HAP-1 (cell line): Measurements from ENCODE around the gene LTO1.

Experiments
- DNase-seq, 2 experiments: peaks; one replicate each; pipeline ENCODE4 v3.0.0-alpha.2; 2016 to 2020; ENCODE audit warnings: low spot score in 2 of 2
- H3K27me3 ChIP-seq: fragments of 250-450 bp; sonication (Bioruptor Pico); 2 replicates; pipeline ENCODE4 v1.5.1; 2020; ENCODE audit warnings: low read depth, mild to moderate bottlenecking, moderate library complexity
- H3K36me3 ChIP-seq: fragments of 250-450 bp; sonication (Bioruptor Pico); replicated peaks from 2 replicates; pipeline ENCODE4 v1.5.1; 2020; ENCODE audit warnings: mild to moderate bottlenecking
- H3K4me1 ChIP-seq: fragments of 250-450 bp; sonication (Bioruptor Pico); 2 replicates; pipeline ENCODE4 v1.5.1; 2020; ENCODE audit warnings: mild to moderate bottlenecking
- H3K4me3 ChIP-seq: fragments of 250-450 bp; sonication (Bioruptor Pico); 2 replicates; pipeline ENCODE4 v1.5.1; 2020; ENCODE audit warnings: mild to moderate bottlenecking, moderate library complexity
- H3K9me3 ChIP-seq: fragments of 250-450 bp; sonication (Bioruptor Pico); 2 replicates; pipeline ENCODE4 v1.5.1; 2020; ENCODE audit warnings: mild to moderate bottlenecking, moderate library complexity
- in situ Hi-C: fragments of 300-500 bp; cut with MboI; formaldehyde crosslinking; loops from 3 replicates; pipeline ENCODE4 v1.14.3; 2020; ENCODE audit warnings: low sequenced_read_pairs, inconsistent platforms, mixed read lengths

Gene LTO1

DNA sequence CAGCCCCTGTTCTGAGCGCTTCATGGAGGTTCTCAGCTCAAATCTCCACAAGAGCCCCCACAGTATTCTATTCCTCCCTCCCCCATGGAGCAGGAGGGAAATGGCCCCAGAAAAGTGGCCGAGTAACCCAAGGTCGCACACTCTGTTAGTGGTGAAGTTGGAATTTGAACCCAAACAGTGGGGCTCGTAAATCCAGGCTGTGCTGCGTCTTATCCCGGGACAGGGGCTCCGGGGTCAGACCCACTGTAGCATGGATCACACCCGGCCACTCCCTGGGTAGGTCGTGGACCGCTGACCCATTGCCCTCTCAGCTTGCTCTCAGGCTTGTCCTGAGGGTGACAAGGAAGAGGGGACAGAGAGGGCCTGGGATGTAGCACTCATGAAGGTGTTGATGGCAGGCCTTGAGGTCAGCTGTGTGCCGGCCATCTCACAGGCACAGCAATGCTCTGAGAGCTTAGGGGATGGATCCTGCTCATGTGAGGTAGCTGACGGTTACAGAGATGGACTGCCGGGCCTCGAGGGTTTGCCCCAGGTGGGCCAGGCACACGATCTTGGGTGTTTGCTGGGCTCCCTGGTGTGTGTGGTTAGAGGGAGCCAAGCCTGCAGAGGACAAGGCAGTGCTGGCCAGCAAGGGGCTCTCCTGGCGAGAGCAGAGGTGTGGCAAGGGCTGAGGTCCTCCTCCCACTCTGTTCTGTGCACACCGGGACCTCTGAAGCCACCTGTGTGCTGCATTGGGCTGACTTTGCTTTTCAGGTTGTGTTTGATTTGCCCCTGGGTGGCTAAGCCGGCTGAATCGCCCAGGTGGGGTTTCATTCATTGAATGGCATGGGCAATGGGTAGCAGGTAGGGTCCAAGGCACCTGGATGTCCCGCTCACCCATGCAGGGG lies 31.0 kb upstream of the LTO1 start:
- no peaks in the 10 kb centered on the region for H3K9me3 ChIP-seq
- H3K4me1 ChIP-seq, result peaks cover 9% of the 10 kb centered on the region
- in situ Hi-C loops, result no loop called here
- no peaks in the 10 kb centered on the region for H3K36me3 ChIP-seq
- no peak overlapping the region for H3K4me3 ChIP-seq
- H3K27me3 ChIP-seq, result no peaks in the 10 kb centered on the region
- no peak for DNase-seq

DNA sequence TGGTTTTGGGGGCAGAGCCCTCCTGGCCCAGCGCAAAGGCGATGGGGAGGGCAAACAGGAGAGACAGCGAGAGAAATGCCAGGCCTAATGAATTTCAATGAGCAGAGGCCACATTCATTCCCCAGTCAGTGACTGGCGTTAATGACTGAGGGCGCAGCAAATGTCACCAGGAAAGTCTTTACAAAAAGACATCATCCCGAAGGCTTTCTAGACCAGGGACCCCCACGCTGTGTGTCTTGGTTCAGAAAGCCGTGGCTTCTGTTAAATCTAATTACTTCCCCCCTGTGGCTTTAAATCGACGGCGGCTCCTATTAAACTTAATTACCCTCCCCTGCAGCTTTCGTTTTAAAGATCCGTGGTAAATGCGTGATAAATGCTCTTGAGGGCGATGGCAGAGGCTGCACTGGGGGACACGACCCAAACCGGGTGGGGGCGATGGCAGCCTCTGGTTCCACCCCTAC lies 30.2 kb upstream of the LTO1 start:
- no peak for DNase-seq
- no peak overlapping the region for H3K4me3 ChIP-seq
- in situ Hi-C loops, result no loop called here
- H3K27me3 ChIP-seq, result no peaks in the 10 kb centered on the region
- peaks cover 12% of the 10 kb centered on the region for H3K4me1 ChIP-seq
- no peaks in the 10 kb centered on the region for H3K36me3 ChIP-seq
- no peaks in the 10 kb centered on the region for H3K9me3 ChIP-seq

DNA sequence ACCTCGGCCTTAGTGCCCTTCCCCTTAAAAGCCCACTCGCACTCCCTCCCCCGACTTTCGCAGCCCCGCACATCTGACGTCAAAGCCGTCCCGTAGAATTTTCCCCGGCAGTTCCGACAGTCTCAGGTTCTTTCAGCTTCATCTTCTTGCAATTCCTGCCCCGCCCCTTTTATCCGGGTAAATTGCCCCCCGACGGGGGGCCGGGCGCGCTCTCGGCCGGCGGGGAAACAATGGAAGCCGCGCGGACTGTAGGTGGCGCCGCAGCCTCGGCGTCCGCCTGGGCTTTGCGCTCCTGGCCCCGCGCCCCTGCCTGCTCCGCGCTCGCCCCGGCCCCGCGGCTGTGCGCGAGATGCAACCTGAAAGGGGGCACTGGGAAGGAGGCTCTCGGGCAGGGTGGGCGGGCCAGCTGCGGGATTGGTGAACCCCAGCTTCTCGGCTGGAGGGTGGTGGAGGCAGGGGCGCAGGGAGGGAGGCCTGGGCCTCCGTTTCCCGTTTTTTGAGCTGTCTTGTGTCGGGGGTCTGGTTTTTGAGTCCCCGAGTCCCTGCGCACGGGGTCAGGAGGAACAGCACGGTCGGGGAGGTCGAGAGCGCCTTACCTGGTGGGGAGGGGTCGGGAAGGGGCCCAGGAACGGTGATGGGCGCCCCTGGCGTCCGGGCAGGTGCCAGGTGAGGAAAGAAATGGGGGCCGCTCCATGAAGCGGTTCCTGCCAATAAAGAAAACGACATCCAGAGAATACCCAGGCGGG lies 29.5 kb upstream of the LTO1 start:
- peak overlapping the region; percentile 31 for H3K4me3 ChIP-seq

DNA sequence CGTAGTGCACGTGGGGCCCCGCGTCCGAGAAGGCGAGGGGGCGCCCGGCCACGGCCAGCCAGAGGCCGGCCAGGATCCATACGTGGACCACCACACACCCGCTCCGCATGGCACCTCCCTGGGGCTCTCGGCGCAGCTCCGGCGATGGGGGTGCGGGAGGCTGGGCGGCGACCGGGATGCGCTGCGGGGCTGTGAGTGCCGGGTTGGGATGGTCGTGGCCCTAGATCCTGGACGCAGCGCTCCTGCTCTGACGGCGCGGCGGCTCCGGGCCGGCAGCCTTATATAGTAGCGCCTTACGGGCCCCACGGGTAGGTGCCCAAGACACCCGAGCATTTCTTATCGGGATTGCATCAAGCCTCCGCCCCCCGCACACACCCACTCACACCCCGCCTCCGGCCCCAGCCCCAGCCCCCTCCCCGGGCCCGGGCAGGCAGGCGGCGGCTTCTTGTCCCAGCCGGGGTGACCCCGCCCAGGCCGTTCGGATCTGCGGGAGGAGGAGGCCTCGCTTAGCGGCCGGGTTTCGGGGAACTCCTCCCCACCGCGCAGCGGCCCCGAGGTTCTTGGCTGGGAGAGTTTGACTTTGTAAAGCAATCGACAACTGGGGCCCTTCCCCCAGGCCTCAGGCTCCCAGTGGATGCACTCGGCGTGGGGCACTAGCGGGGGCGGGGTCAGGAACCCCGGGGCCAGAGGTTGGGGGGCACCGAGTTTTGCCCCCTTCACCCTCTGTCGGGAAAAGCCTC lies 28.8 kb upstream of the LTO1 start, which contains the start of gene FGF19:
FGF19 (minus strand) TSS at position 255 of the 740 bp plus-strand sequence; CDS start at position 109, 146 bp downstream.
- no peaks in the 10 kb centered on the region for H3K9me3 ChIP-seq
- H3K36me3 ChIP-seq, result no peaks in the 10 kb centered on the region
- in situ Hi-C loops, result no loop called here
- H3K27me3 ChIP-seq, result no peaks in the 10 kb centered on the region
- H3K4me1 ChIP-seq, result peaks cover 12% of the 10 kb centered on the region
- DNase-seq, result peak; percentile 14 to 74
- peak within 1 kb of the TSS; percentile 31 for H3K4me3 ChIP-seq

More for the DNA sequence above, 29.5 kb upstream of the LTO1 start:
- Histone ChIP-seq H3K27me3 (no peaks in the 10 kb centered on the region), H3K4me1 (peaks cover 12% of the 10 kb centered on the region), H3K36me3 (no peaks in the 10 kb centered on the region), H3K9me3 (no peaks in the 10 kb centered on the region)
- peak; percentile 58 to 86 for DNase-seq
- in situ Hi-C loops, result no loop called here

DNA sequence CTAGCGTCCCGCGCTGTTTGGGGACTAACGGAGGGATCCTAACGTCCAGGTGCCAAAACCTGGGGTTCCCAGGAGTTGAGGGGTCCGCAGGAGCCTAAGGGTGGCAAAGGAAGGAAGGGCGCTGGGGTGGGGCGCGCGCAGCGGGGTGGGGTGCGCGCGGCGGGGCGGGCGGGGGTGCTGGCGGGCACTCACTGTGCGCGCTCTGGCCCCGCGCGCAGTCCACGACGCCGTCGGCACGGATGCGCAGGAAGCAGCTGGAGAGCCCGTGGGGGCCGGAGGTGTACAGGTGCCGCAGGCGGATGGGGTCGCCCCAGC lies 28.3 kb upstream of the LTO1 start:
- H3K4me1 ChIP-seq, result peaks cover 12% of the 10 kb centered on the region
- H3K27me3 ChIP-seq, result no peaks in the 10 kb centered on the region
- no peaks in the 10 kb centered on the region for H3K36me3 ChIP-seq
- no peak for DNase-seq
- no peaks in the 10 kb centered on the region for H3K9me3 ChIP-seq
- in situ Hi-C loops, result no loop called here
- peak overlapping the region; percentile 31 for H3K4me3 ChIP-seq

DNA sequence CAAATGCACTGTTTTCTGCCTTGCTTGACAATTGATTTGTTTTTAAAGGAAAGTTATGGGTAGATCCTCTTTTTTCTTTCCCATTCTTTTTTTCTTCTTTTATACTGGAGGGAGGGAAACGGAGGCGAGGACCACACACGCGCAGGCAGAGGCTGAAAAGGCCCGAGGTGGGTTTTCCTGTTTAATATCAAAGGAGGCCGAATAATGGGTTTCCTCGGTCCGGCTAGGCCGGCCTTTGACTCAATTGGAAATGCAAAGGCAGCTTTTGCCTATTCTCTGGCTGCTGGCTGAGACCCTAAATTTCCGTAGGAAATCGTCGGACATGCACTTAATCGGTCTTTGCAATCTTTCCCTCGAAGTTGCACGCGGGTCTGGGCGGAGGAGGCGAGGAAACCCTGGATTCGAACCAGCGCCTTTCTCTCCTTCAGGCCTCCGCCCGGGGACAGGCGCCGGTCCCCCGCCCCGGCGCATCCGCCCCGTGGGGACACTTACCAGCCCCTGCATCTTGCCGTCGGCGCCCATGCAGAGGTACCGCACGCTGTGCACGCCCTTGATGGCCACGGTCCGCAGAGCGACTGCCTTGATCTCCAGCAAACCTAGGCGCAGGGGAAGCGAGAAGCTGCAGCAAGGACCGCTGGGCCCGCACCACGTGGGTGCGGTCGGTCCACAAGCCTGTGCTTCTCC lies 27.8 kb upstream of the LTO1 start:
- no peaks in the 10 kb centered on the region for H3K27me3 ChIP-seq
- no peaks in the 10 kb centered on the region for H3K9me3 ChIP-seq
- no peak for DNase-seq
- H3K4me1 ChIP-seq, result peaks cover 12% of the 10 kb centered on the region
- H3K4me3 ChIP-seq, result no peak overlapping the region
- H3K36me3 ChIP-seq, result no peaks in the 10 kb centered on the region
- in situ Hi-C loops, result no loop called here

DNA sequence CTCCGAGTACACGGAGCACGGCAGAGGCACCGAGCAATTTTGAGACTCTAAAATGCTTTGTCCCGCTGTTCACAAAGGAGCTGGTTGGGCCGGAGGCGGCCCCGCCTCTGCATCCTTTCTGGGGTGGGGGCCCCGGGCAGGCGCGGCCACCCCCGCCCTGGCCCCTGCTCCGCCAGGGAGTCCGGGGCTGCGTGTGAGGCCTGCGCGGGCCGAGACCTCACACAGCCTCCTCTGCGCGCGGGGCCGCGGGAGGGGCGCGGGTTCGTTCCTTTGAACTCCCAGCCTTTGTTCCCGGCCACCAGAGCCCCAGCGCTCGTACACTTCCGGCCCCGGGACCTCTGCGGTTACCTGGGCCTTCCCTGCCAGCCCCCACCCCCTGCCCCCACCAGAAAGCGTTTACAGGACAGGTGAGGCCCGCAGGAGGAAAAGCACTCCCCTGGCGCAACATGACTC lies 27.1 kb upstream of the LTO1 start:
- peaks cover 12% of the 10 kb centered on the region for H3K4me1 ChIP-seq
- peak in 1 of 2 experiments; percentile 50 for DNase-seq
- H3K9me3 ChIP-seq, result no peaks in the 10 kb centered on the region
- no peaks in the 10 kb centered on the region for H3K27me3 ChIP-seq
- 0 out of 2 replicates have a peak overlapping the region, but pooled peaks have one; percentile 9 for H3K4me3 ChIP-seq
- in situ Hi-C loops, result no loop called here
- H3K36me3 ChIP-seq, result no peaks in the 10 kb centered on the region

DNA sequence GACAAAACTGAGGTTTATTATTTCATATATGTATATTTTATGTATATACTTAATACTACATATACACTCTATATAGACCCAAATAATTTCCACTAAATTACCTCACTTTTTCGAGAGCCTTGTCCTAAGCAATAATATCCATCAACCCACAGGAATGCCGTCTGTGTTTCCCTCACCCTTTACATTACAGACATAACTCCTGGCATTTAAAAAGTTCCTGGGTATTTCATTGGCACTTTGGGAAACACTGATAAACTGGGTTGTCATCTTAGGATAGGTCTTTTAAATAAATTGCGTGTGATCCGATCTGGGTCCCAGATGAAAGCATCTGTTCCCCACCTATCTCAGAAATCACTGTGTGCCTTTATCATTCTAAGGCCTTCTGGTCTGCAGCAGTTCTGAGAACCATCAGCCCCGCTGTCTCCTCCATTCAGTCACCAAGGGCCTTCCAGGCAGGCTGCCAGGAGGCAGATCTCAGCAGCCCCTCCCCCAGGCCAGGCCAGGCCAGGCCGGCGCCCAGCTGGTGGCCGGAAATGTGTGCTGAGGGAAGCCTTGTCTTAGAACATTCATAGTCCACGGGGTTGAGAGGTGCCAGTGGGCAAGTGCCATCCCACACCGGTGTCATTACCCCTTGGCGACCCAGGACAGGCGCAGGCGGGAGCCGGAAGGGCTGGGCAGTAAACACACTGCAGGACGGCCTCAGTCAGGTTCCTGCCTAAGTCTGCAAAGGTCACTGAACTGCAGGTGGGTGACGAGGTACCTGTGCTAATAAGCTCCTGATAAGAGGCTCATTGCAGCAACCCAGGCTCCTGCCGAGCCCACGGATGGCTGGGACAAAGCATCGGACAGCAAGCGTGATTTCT lies 25.4 kb upstream of the LTO1 start:
- in situ Hi-C loops, result no loop called here
- H3K36me3 ChIP-seq, result no peaks in the 10 kb centered on the region
- peaks cover 12% of the 10 kb centered on the region for H3K4me1 ChIP-seq
- no peaks in the 10 kb centered on the region for H3K27me3 ChIP-seq
- DNase-seq, result peak; percentile 30 to 76
- H3K9me3 ChIP-seq, result no peaks in the 10 kb centered on the region
- H3K4me3 ChIP-seq, result no peak overlapping the region

DNA sequence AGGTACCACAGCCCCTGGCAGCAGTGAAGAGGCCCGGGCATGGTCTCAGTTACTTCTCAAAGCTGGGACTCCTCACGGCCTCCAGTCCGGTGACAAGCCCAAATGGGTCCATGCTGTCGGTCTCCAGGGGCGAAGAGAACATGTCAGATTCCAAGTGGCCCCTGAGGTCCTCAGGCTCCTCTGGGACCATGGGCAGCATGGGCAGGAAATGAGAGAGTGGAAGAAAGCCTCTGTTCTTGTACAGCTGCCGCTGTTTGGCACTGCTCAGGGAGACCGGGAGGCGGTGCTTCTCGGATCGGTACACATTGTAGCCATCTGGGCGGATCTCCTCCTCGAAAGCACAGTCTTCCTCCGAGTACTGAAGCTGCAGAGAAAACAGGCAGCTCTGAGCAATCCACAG lies 24.1 kb upstream of the LTO1 start:
- no peaks in the 10 kb centered on the region for H3K9me3 ChIP-seq
- H3K4me1 ChIP-seq, result peaks cover 10% of the 10 kb centered on the region
- DNase-seq, result no peak
- H3K27me3 ChIP-seq, result no peaks in the 10 kb centered on the region
- H3K36me3 ChIP-seq, result no peaks in the 10 kb centered on the region
- H3K4me3 ChIP-seq, result no peak overlapping the region
- in situ Hi-C loops, result no loop called here

DNA sequence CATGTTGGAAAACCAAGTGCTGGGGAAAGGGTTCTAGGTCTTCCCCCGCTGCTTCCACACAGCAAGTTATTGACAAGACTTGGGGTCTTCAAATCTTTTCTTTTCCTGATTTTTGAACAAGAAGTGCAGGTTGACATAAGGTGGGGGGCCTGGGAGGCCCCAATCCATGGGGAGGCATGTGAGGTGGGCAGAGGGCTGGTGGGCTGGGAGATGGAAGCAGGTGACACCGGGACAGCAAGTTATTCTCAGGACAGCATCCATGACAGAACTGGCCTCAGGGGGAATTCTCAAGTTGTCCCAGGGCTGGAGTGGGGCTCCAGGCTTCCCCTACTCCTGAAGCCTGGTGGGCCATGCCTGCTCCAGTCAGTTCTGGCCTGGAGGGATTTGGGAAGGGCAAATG lies 23.2 kb upstream of the LTO1 start:
- H3K9me3 ChIP-seq, result no peaks in the 10 kb centered on the region
- in situ Hi-C loops, result no loop called here
- no peaks in the 10 kb centered on the region for H3K36me3 ChIP-seq
- H3K4me3 ChIP-seq, result no peak overlapping the region
- H3K27me3 ChIP-seq, result no peaks in the 10 kb centered on the region
- DNase-seq, result no peak
- peaks cover 10% of the 10 kb centered on the region for H3K4me1 ChIP-seq

DNA sequence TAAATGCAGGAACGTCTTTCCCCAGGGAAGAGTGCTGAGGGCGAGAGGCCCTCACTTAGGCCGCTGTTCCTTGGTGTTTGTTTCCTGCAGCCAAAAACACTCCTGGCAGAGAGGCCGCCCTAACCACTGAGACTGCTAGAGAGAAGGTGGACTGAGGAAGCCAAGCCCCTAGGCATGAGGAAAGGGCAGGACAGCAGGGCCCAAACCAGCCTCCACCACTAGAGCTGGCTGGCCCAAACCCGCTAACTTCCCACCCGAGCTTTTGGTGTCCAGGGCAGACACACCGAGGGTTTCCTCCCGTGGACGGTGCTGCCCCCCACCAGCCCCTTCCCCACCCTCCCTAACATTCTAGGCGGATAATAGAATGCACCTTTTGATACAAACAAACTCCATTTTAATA lies 22.7 kb upstream of the LTO1 start:
- no peaks in the 10 kb centered on the region for H3K36me3 ChIP-seq
- H3K9me3 ChIP-seq, result no peaks in the 10 kb centered on the region
- peaks cover 10% of the 10 kb centered on the region for H3K4me1 ChIP-seq
- DNase-seq, result no peak
- H3K27me3 ChIP-seq, result no peaks in the 10 kb centered on the region
- in situ Hi-C loops, result no loop called here
- no peak overlapping the region for H3K4me3 ChIP-seq

DNA sequence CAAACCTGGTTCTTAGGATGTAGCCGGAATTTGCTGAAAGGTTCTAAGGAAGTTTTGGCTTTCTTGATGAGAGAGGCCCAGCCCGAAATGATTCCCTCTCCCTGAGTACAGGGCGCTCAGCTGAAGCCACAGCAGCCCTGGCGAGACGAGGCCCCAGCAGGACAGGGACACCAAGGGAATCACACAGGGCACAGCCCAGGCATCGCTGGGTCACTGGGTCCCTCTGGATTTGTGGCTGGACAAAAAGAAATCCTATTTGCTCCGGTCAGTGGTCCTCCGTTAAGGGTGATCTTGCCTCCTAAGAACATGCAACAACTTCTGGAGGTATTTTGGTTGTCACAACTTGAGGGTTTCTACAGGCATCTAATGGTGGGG lies 22.3 kb upstream of the LTO1 start:
- Histone ChIP-seq H3K4me1 (peaks cover 7% of the 10 kb centered on the region), H3K4me3 (no peak overlapping the region), H3K27me3 (no peaks in the 10 kb centered on the region), H3K9me3 (0 out of 2 replicates have a peak, but pooled peaks cover 2% of the 10 kb centered on the region), H3K36me3 (no peaks in the 10 kb centered on the region)
- no peak for DNase-seq
- in situ Hi-C loops, result no loop called here
